Heart right ventricle (tissue), 16 donors: Measurements from ENCODE around the gene HMGXB3. TPM values are rescaled to one million over a fixed set of nuclear protein-coding genes. Genes with fewer than 3 reads are reported as not detected.

Experiments used
- ATAC-seq, 8 donors: fragments of 200-7000 bp; cut with Tn5 transposase; one replicate each; pipeline ENCODE4 v1.9.1; 2020; ENCODE audit warnings: mild to moderate bottlenecking in 8 of 8, moderate library complexity in 8 of 8, moderate number of reproducible peaks in 1 of 8
- DNase-seq, 2 donors: peaks; one replicate each; pipeline ENCODE4 v3.0.0-alpha.2; 2020
- H3K27ac ChIP-seq, 10 donors: fragments of 200-600 bp; sonication (generic) in 2 of 10; one replicate each; pipeline versions ENCODE4 v1.5.0 to v1.8.0; 2020 to 2022; ENCODE audit warnings: mild to moderate bottlenecking in 3 of 10
- H3K27me3 ChIP-seq, 7 donors: fragments of 200-600 bp; one replicate each; pipeline ENCODE4 v1.8.0; 2021 to 2022; ENCODE audit warnings: mild to moderate bottlenecking in 2 of 7
- H3K36me3 ChIP-seq, 9 donors: fragments of 200-600 bp; sonication (generic) in 1 of 9; one replicate each; pipeline versions ENCODE4 v1.5.0 to v1.8.0; 2020 to 2022; ENCODE audit warnings: mild to moderate bottlenecking in 2 of 9
- H3K4me1 ChIP-seq, 9 donors: fragments of 200-600 bp; sonication (generic) in 1 of 9; one replicate each; pipeline versions ENCODE4 v1.5.0 to v1.8.0; 2020 to 2022; ENCODE audit warnings: mild to moderate bottlenecking in 4 of 9
- H3K4me3 ChIP-seq, 10 donors: fragments of 200-600 bp; sonication (generic) in 2 of 10; one replicate each; pipeline versions ENCODE4 v1.5.0 to v1.8.0; 2020 to 2022; ENCODE audit warnings: mild to moderate bottlenecking in 7 of 10, moderate library complexity in 2 of 10
- H3K9me3 ChIP-seq, 11 donors: fragments of 200-600 bp in 10 of 11; sonication (generic) in 2 of 11; one replicate each; pipeline versions ENCODE4 v1.5.0 to v1.8.0; 2013 to 2022; ENCODE audit warnings: mild to moderate bottlenecking in 2 of 11, control low read depth in 1 of 11, moderate library complexity in 1 of 11
- CTCF ChIP-seq, 9 donors: fragments of 200-600 bp; sonication (generic) in 2 of 9; IDR thresholded peaks; one replicate each; pipeline versions ENCODE4 v1.5.0 to v1.8.0; 2021 to 2022; ENCODE audit warnings: antibody characterized with exemption in 9 of 9, mild to moderate bottlenecking in 5 of 9, moderate library complexity in 1 of 9
- WGBS, 2 donors: extraction: QIAGEN DNeasy Blood & Tissue Kit; methylation state at CpG; one replicate each; pipeline ENCODE4 v1.1.7; 2013; ENCODE audit warnings: inconsistent platforms in 1 of 2; 5-methylcytosine and 5-hydroxymethylcytosine counted together
- intact Hi-C, 10 donors: fragments of 100-400 bp; cut with DNase I; formaldehyde crosslinking; loops; one replicate each; pipeline versions ENCODE4 v1.11.1 to v1.14.2; 2022
- polyA plus RNA-seq, 2 donors: library from polyadenylated mRNA; stranded (reverse); fragments of 200-250 nt; gene quantifications; one replicate each; pipeline ENCODE4 v1.2.3, GENCODE V29; 2013
- total RNA-seq, 10 donors: library from RNA; stranded (reverse); fragmentation: NEBNext Ultra II Directional in 3 of 10; extraction: Animal tissue kit (Norgen Biotek cat#: 25700) in 3 of 10; gene quantifications; one replicate each; pipeline versions ENCODE4 v1.2.1 to v1.2.4, GENCODE V29; 2021 to 2023
- donor health status: Arrhythmogenic right ventricular cardiomyopathy.
- donor health status: ischemic (EF 13 %, LVEDD 7.1; RV severe dilation, severe dysfunction).
- donor health status: healthy with polysubstance abuse.
- donor health status: DM: no; HTN: yes; CAD: no.
- donor health status: DM: no; HTN: no; CAD: no.
- donor health status: ischemic (EF 25% LVEDD 6.9; RV normal size, moderate dysfunction).
- donor health status: ischemic (EF 25% LVEDD 5.7; RV mildly dilated, moderate dysfunction).
- donor health status: healthy.
- donor health status: DM: yes; HTN: yes; CAD: no.
- donor health status: Ischemic cardiomyopathy.
- donor health status: ischemic (EF 35%, LVEDD 5.7; RV mildly dilated, moderate dysfunction).
- donor health status: nonischemic (EF 11% LVEDD 7.7; RV severe dilation, severe dysfunction).
- donor health status: DM: yes; HTN: yes; CAD: no.
- donor health status: PGD.
- donor health status: ischemic (EF 29% LVEDD 5.4; RV normal size, mild dysfunction).
- donor health status: nonischemic (EF 23%, LVEDD 6.1; RV moderate dilation, normal function).

HMGXB3 gene
- total and polyA plus RNA-seq, 12 donors = 12.7 to 17.9 (median 14.9) TPM

DNA sequence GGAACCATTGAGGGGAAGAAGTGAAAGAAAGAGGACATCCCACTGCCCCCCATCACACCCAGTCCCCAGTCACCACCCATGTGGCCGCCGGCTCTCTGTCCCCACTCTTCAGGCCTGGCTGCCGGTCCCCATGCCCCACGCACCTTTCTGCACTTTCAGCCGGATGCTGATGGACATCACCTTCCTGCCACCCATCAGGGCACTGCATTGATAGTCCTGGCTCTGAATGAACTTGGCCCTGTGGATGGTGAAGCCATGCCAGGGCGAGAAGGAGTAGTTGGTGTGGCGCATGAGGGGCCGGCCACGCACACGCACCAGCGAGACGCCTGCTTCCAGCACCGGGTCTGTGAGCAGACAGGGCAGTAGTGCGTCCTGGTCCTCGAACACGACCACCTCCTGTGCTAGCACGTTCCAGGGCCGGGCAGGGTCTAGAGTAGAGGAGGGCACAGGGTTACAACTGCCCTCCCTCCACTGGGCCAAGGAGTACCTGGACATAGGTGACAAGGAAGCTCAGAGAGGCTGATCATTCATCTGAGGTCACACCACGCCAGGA lies 79.4 kb downstream of the HMGXB3 start:
- Histone ChIP-seq H3K4me1 (peaks cover 0 to 31% (median 10%) of the 10 kb centered on the region in 9 donors), H3K9me3 (no peaks in the 10 kb centered on the region), H3K27me3 (no peaks in the 10 kb centered on the region), H3K36me3 (peaks cover 0 to 62% (median 0%) of the 10 kb centered on the region in 9 donors), H3K27ac (no peak overlapping the region), H3K4me3 (no peak overlapping the region)
- TF ChIP-seq CTCF (IDR thresholded peaks at IDR 0.05) = no peak
- intact Hi-C loops = no loop called here
- WGBS, 2 donors = 95 to 97% methylated on average over 19 of the region's 19 CpGs
- ATAC-seq = no peak
- DNase-seq = no peak

DNA sequence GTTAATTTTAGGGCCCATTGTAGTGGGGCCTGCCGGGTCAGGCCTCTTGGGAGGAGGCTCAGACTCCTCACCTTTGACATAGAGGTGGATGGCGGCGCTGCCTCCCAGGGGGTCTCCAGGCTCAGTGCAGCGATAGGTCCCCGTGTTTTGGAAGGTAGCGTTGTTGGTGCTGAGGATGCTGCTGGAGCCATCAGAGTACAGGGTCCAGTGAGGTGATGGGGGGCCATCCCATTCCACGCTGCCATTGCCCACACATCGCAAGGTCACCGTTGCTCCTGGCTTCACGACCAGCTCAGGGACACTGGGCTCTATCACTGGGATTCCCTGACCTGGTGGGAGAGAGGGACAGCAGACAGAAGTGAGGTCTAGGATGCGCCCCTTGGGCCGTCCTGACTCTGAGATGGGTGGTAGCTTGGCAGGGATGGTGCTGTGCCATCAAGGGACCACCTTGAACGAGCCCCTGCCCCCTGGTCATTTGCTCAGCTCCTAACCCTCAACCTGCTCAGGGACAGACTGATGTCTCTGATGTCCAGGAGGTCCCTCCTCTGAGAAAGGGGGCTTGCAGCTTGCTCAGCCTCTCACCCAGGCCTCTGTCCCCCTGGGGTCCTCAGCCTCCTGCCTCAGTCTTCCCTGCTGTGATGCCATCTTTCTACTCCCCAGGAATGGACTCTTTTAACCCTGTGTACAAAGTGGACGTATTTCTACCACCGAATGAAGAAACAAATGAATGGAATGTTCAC lies 80.3 kb downstream of the HMGXB3 start:
- Histone ChIP-seq H3K9me3 (no peaks in the 10 kb centered on the region), H3K27ac (peak overlapping the region in 3 of 10 donors; percentile 13 to 48 (median 21)), H3K27me3 (no peaks in the 10 kb centered on the region), H3K4me1 (peaks cover 0 to 31% (median 10%) of the 10 kb centered on the region in 9 donors), H3K36me3 (peaks cover 0 to 55% (median 0%) of the 10 kb centered on the region in 9 donors), H3K4me3 (no peak overlapping the region)
- ATAC-seq (no peak), DNase-seq (no peak)
- intact Hi-C loops = no loop called here
- WGBS, 2 donors = 86 to 88% methylated on average over 15 of the region's 15 CpGs
- TF ChIP-seq CTCF (IDR thresholded peaks at IDR 0.05) = no peak

- no peak for TF ChIP-seq CTCF (IDR thresholded peaks at IDR 0.05)
- Histone ChIP-seq H3K27me3 (no peaks in the 10 kb centered on the region), H3K36me3 (peaks cover 0 to 46% (median 0%) of the 10 kb centered on the region in 9 donors), H3K4me1 (peaks cover 0 to 31% (median 10%) of the 10 kb centered on the region in 9 donors), H3K4me3 (peak overlapping the region in 3 of 10 donors; percentile 15 to 60 (median 28)), H3K27ac (peak overlapping the region in 5 of 10 donors; percentile 13 to 79 (median 40)), H3K9me3 (no peaks in the 10 kb centered on the region)
- ATAC-seq (peak; percentile 72 to 89 (median 82)), DNase-seq (peak; percentile 57 to 72)
- intact Hi-C loops = no loop called here
- WGBS, 2 donors = 34 to 44% methylated on average over 15 of the region's 15 CpGs
Observed at GRCh38 chr5:150081541-150082283, 81.2 kb downstream of the HMGXB3 start.

- ATAC-seq (peak in 1 of 8 donors; percentile 8), DNase-seq (no peak)
- WGBS, 2 donors = 50 to 61% methylated on average over 3 of the region's 3 CpGs
- Histone ChIP-seq H3K4me3 (peak overlapping the region in 5 of 10 donors; percentile 15 to 60 (median 22)), H3K27me3 (no peaks in the 10 kb centered on the region), H3K4me1 (peaks cover 0 to 36% (median 10%) of the 10 kb centered on the region in 9 donors), H3K36me3 (peaks cover 0 to 39% (median 0%) of the 10 kb centered on the region in 9 donors), H3K27ac (peak overlapping the region in 7 of 10 donors; percentile 1 to 79 (median 37)), H3K9me3 (no peaks in the 10 kb centered on the region)
- intact Hi-C loops = no loop called here
- no peak for TF ChIP-seq CTCF (IDR thresholded peaks at IDR 0.05)
Observed at GRCh38 chr5:150082374-150082773, 81.8 kb downstream of the HMGXB3 start.
